Muscle layer of duodenum (tissue), 2 donors: ENCODE results near the gene PKNOX2.
A peak's percentile ranks its signal among the peaks of the same experiment; 100 is the strongest.

Experiments used
- H3K27ac ChIP-seq: one replicate; pipeline ENCODE4 v1.7.0; 2013; ENCODE audit warnings: mild to moderate bottlenecking, low read length
- H3K27me3 ChIP-seq: one replicate; pipeline ENCODE4 v1.7.0; 2013; ENCODE audit warnings: low read depth, mild to moderate bottlenecking, control low read depth, low read length
- H3K36me3 ChIP-seq, 2 donors: one replicate each; pipeline ENCODE4 v1.7.0; 2013; ENCODE audit warnings: low read length in 2 of 2, control low read depth in 1 of 2, mild to moderate bottlenecking in 1 of 2; ENCODE audit not compliant: insufficient read depth in 2 of 2, control insufficient read depth in 1 of 2
- H3K4me1 ChIP-seq, 2 donors: one replicate each; pipeline ENCODE4 v1.7.0; 2013; ENCODE audit warnings: low read length in 2 of 2, mild to moderate bottlenecking in 2 of 2, control low read depth in 1 of 2, moderate library complexity in 1 of 2; ENCODE audit not compliant: insufficient read depth in 2 of 2, control insufficient read depth in 1 of 2
- H3K4me3 ChIP-seq, 2 donors: one replicate each; pipeline ENCODE4 v1.7.0; 2013; ENCODE audit warnings: low read length in 2 of 2, low read depth in 1 of 2, mild to moderate bottlenecking in 1 of 2
- H3K9me3 ChIP-seq, 2 donors: one replicate each; pipeline ENCODE4 v1.7.0; 2013; ENCODE audit warnings: low read length in 2 of 2, control low read depth in 1 of 2, mild to moderate bottlenecking in 1 of 2; ENCODE audit not compliant: control insufficient read depth in 1 of 2
- donor health status: healthy.

The PKNOX2 gene

GRCh38 chr11:125155767-125156166 lies 8.8 kb upstream of the PKNOX2 start:
- H3K9me3 ChIP-seq, result no peaks in the 10 kb centered on the region
- H3K27ac ChIP-seq, result no peak overlapping the region
- no peaks in the 10 kb centered on the region for H3K4me1 ChIP-seq
- H3K4me3 ChIP-seq, result no peak overlapping the region
- no peaks in the 10 kb centered on the region for H3K36me3 ChIP-seq
- no peaks in the 10 kb centered on the region for H3K27me3 ChIP-seq

- Histone ChIP-seq H3K4me1 (no peaks in the 10 kb centered on the region), H3K4me3 (no peak overlapping the region), H3K27me3 (no peaks in the 10 kb centered on the region), H3K36me3 (no peaks in the 10 kb centered on the region), H3K27ac (no peak overlapping the region), H3K9me3 (no peaks in the 10 kb centered on the region)
These were observed 8.0 kb upstream of the PKNOX2 start for GRCh38 chr11:125156346-125157117.

- Histone ChIP-seq H3K4me1 (no peaks in the 10 kb centered on the region), H3K27ac (no peak overlapping the region), H3K9me3 (no peaks in the 10 kb centered on the region), H3K36me3 (no peaks in the 10 kb centered on the region), H3K4me3 (no peak overlapping the region), H3K27me3 (no peaks in the 10 kb centered on the region)
These were observed 7.3 kb upstream of the PKNOX2 start for GRCh38 chr11:125157118-125157733.

- Histone ChIP-seq H3K27me3 (no peaks in the 10 kb centered on the region), H3K36me3 (no peaks in the 10 kb centered on the region), H3K9me3 (no peaks in the 10 kb centered on the region), H3K27ac (no peak overlapping the region), H3K4me1 (no peaks in the 10 kb centered on the region), H3K4me3 (no peak overlapping the region)
These were observed 6.4 kb upstream of the PKNOX2 start for GRCh38 chr11:125157953-125158680.

- H3K27ac ChIP-seq, result no peak overlapping the region
- no peaks in the 10 kb centered on the region for H3K36me3 ChIP-seq
- H3K4me3 ChIP-seq, result no peak overlapping the region
- H3K4me1 ChIP-seq, result peaks cover 0 to 13% of the 10 kb centered on the region in 2 donors
- H3K9me3 ChIP-seq, result no peaks in the 10 kb centered on the region
- peaks cover 15% of the 10 kb centered on the region for H3K27me3 ChIP-seq
These were observed 1.8 kb upstream of the PKNOX2 start for GRCh38 chr11:125162743-125163142.

- H3K9me3 ChIP-seq, result no peaks in the 10 kb centered on the region
- H3K36me3 ChIP-seq, result no peaks in the 10 kb centered on the region
- H3K4me3 ChIP-seq, result peak overlapping the region in 1 of 2 donors; percentile 88
- peaks cover 0 to 15% of the 10 kb centered on the region in 2 donors for H3K4me1 ChIP-seq
- H3K27me3 ChIP-seq, result peaks cover 15% of the 10 kb centered on the region
- no peak overlapping the region for H3K27ac ChIP-seq
These were observed 1.0 kb upstream of the PKNOX2 start for GRCh38 chr11:125163431-125164063.

- Histone ChIP-seq H3K27me3 (peaks cover 15% of the 10 kb centered on the region), H3K27ac (no peak overlapping the region), H3K36me3 (no peaks in the 10 kb centered on the region), H3K4me3 (peak overlapping the region in 1 of 2 donors; percentile 88), H3K9me3 (no peaks in the 10 kb centered on the region), H3K4me1 (peaks cover 0 to 20% of the 10 kb centered on the region in 2 donors)
These were observed 495 bp upstream of the PKNOX2 start for GRCh38 chr11:125164091-125164421.

- Histone ChIP-seq H3K4me1 (peaks cover 0 to 25% of the 10 kb centered on the region in 2 donors), H3K9me3 (no peaks in the 10 kb centered on the region), H3K27ac (peak overlapping the region; percentile 27), H3K36me3 (no peaks in the 10 kb centered on the region), H3K4me3 (peak overlapping the region; percentile 67 to 88), H3K27me3 (peaks cover 15% of the 10 kb centered on the region)
These were observed 726 bp downstream of the PKNOX2 start for GRCh38 chr11:125165111-125165842.

- Histone ChIP-seq H3K27me3 (peaks cover 15% of the 10 kb centered on the region), H3K4me1 (peaks cover 0 to 27% of the 10 kb centered on the region in 2 donors), H3K36me3 (no peaks in the 10 kb centered on the region), H3K27ac (peak overlapping the region; percentile 27), H3K9me3 (no peaks in the 10 kb centered on the region), H3K4me3 (peak overlapping the region; percentile 67 to 88)
These were observed 1.6 kb downstream of the PKNOX2 start for GRCh38 chr11:125165843-125166763.

- Histone ChIP-seq H3K36me3 (no peaks in the 10 kb centered on the region), H3K9me3 (no peaks in the 10 kb centered on the region), H3K27me3 (peaks cover 15% of the 10 kb centered on the region), H3K27ac (peak overlapping the region; percentile 35), H3K4me1 (peaks cover 0 to 34% of the 10 kb centered on the region in 2 donors), H3K4me3 (peak overlapping the region; percentile 67 to 88)
These were observed 2.3 kb downstream of the PKNOX2 start for GRCh38 chr11:125166764-125167291.
